ENCODE data around the gene DAZAP2. TPM values are rescaled to one million over a fixed set of nuclear protein-coding genes. Genes with fewer than 3 reads are reported as not detected.

The DAZAP2 gene
- polyA plus RNA-seq, 1 donor from 2014 or later = 97.9 TPM

DNA sequence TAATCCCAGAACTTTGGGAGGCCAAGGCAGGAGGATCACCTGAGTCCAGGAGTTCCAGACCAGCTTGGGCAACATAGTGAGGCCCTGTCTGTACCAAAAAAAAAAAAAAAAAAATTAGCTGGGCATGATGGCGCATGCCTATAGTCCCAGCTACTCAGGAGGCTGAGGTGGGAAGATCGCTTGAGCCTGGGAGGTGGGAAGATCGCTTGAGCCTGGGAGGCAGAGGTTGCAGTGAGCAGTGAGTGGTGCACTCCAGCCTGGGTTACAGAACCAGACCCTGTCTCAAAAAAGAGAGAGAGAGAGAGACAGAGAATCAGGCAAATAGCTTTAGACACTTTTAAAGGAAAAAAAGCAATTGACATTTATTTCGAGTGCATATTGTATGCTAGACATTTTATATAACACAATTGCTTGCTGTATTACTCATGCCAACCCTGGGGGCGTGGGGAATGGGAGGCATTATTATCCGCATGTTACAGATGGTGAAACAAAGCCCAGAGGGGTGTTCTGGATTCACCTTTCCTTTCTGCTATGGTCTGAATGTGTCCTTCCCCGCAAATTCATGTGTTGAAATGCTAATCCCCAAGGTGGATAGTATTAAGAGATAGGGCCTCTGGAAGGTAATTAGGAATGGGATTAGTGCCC, 30.5 kb upstream of the DAZAP2 start:
- Histone ChIP-seq H3F3A (ENCODE audit: insufficient read depth, low read length, poor library complexity, severe bottlenecking) (no peaks in the 10 kb centered on the region), H3K27ac (ENCODE audit: low read length) (no peak overlapping the region), H3K9me3 (ENCODE audit: low read length) (no peaks in the 10 kb centered on the region), H3K9ac (ENCODE audit: low read length) (no peak overlapping the region), H2AFZ (ENCODE audit: low read depth, low read length) (no peak overlapping the region), H3K79me2 (replicated peaks; ENCODE audit: insufficient read depth, low read length) (no peaks in the 10 kb centered on the region), H3K9me2 (ENCODE audit: insufficient read depth, low read length) (no peaks in the 10 kb centered on the region), H3K4me3 (ENCODE audit: low read length) (no peak overlapping the region), H3K36me3 (ENCODE audit: insufficient read depth, low read length) (peaks cover 7% of the 10 kb centered on the region), H4K20me1 (ENCODE audit: insufficient read depth) (no peaks in the 10 kb centered on the region), H3K4me2 (ENCODE audit: low read length) (no peak overlapping the region), H3K27me3 (ENCODE audit: insufficient read depth, low read depth, low read length) (no peaks in the 10 kb centered on the region)
- TF ChIP-seq MXI1 (conservative IDR thresholded peaks at IDR 0.05; ENCODE audit: poor library complexity, severe bottlenecking) = no peak
- no peak for TF ChIP-seq RAD21 (conservative IDR thresholded peaks at IDR 0.05)
- no peak for TF ChIP-seq EZH2 (IDR thresholded peaks at IDR 0.05; ENCODE audit: borderline replicate concordance, insufficient read depth, low read length, poor library complexity, severe bottlenecking)

DNA sequence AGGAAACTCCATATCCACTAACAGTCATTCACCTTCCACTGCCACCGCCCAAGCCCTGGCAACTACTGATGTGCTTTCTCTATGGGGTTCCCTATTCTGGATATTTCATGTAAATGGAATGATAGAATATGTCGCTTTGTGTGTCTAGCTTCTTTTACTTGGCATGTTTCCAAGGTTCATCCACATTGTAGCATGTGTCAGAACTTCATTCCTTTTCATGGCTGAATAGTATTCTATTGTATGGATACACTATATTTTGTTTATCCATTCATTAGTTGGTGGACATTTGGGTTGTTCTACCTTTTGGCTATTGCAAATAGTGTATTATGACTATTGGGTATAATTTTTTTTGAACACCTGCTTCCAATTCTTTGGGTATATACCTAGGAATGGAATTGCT, 29.4 kb upstream of the DAZAP2 start:
- Histone ChIP-seq H3K9me2 (ENCODE audit: insufficient read depth, low read length) (no peaks in the 10 kb centered on the region), H4K20me1 (ENCODE audit: insufficient read depth) (no peaks in the 10 kb centered on the region), H3K27ac (ENCODE audit: low read length) (no peak overlapping the region), H3K27me3 (ENCODE audit: insufficient read depth, low read depth, low read length) (no peaks in the 10 kb centered on the region), H3K9me3 (ENCODE audit: low read length) (no peaks in the 10 kb centered on the region), H3K79me2 (replicated peaks; ENCODE audit: insufficient read depth, low read length) (no peaks in the 10 kb centered on the region), H3K4me2 (ENCODE audit: low read length) (no peak overlapping the region), H3K4me3 (ENCODE audit: low read length) (no peak overlapping the region), H2AFZ (ENCODE audit: low read depth, low read length) (no peak overlapping the region), H3K36me3 (ENCODE audit: insufficient read depth, low read length) (peaks cover 7% of the 10 kb centered on the region), H3F3A (ENCODE audit: insufficient read depth, low read length, poor library complexity, severe bottlenecking) (no peaks in the 10 kb centered on the region), H3K9ac (ENCODE audit: low read length) (no peak overlapping the region)
- TF ChIP-seq EZH2 (IDR thresholded peaks at IDR 0.05; ENCODE audit: borderline replicate concordance, insufficient read depth, low read length, poor library complexity, severe bottlenecking) (no peak), CTCF (IDR thresholded peaks at IDR 0.05; ENCODE audit: poor library complexity, severe bottlenecking) (no peak), EP300 (conservative IDR thresholded peaks at IDR 0.05; ENCODE audit: poor library complexity, severe bottlenecking) (no peak), POLR2AphosphoS5 (IDR thresholded peaks at IDR 0.05) (no peak), SMC3 (conservative IDR thresholded peaks at IDR 0.05; ENCODE audit: poor library complexity) (no peak), MXI1 (conservative IDR thresholded peaks at IDR 0.05; ENCODE audit: poor library complexity, severe bottlenecking) (no peak), RAD21 (conservative IDR thresholded peaks at IDR 0.05) (no peak), TAF1 (IDR thresholded peaks at IDR 0.05; ENCODE audit: low read depth) (no peak)

- peaks cover 7% of the 10 kb centered on the region for H3K36me3 ChIP-seq (ENCODE audit: insufficient read depth, low read length)
- no peaks in the 10 kb centered on the region for H3K9me3 ChIP-seq (ENCODE audit: low read length)
- H3K9me2 ChIP-seq (ENCODE audit: insufficient read depth, low read length) = no peaks in the 10 kb centered on the region
- H3K27me3 ChIP-seq (ENCODE audit: insufficient read depth, low read depth, low read length) = no peaks in the 10 kb centered on the region
- no peak overlapping the region for H3K4me2 ChIP-seq (ENCODE audit: low read length)
- peaks cover 8% of the 10 kb centered on the region for H3K79me2 ChIP-seq (replicated peaks; ENCODE audit: insufficient read depth, low read length)
- TF ChIP-seq EP300 (conservative IDR thresholded peaks at IDR 0.05; ENCODE audit: poor library complexity, severe bottlenecking) (no peak), REST (IDR thresholded peaks at IDR 0.05; ENCODE audit: borderline replicate concordance) (no peak), MXI1 (conservative IDR thresholded peaks at IDR 0.05; ENCODE audit: poor library complexity, severe bottlenecking) (no peak), RAD21 (conservative IDR thresholded peaks at IDR 0.05) (no peak), TAF1 (IDR thresholded peaks at IDR 0.05; ENCODE audit: low read depth) (no peak), POLR2AphosphoS5 (IDR thresholded peaks at IDR 0.05) (no peak), EZH2 (IDR thresholded peaks at IDR 0.05; ENCODE audit: borderline replicate concordance, insufficient read depth, low read length, poor library complexity, severe bottlenecking) (no peak), CTCF (IDR thresholded peaks at IDR 0.05; ENCODE audit: poor library complexity, severe bottlenecking) (no peak), SMC3 (conservative IDR thresholded peaks at IDR 0.05; ENCODE audit: poor library complexity) (no peak)
- no peaks in the 10 kb centered on the region for H3F3A ChIP-seq (ENCODE audit: insufficient read depth, low read length, poor library complexity, severe bottlenecking)
- no peak overlapping the region for H3K9ac ChIP-seq (ENCODE audit: low read length)
- no peak overlapping the region for H2AFZ ChIP-seq (ENCODE audit: low read depth, low read length)
- H4K20me1 ChIP-seq (ENCODE audit: insufficient read depth) = no peaks in the 10 kb centered on the region
- H3K27ac ChIP-seq (ENCODE audit: low read length) = no peak overlapping the region
- H3K4me3 ChIP-seq (ENCODE audit: low read length) = no peak overlapping the region
These were observed 27.8 kb upstream of the DAZAP2 start for GRCh38 chr12:51210690-51211395.

All from neural cell (in vitro differentiated cells).